Measurements from ENCODE around the gene ADCY10.
A peak's percentile ranks its signal among the peaks of the same experiment; 100 is the strongest.

The ADCY10 gene

GRCh38 chr1:167773516-167773915 is 140.4 kb downstream of the ADCY10 start:
- no peak for DNase-seq (ENCODE audit: low read depth in 1 of 2, low spot score in 1 of 2)
- TF ChIP-seq, protein P1, sequence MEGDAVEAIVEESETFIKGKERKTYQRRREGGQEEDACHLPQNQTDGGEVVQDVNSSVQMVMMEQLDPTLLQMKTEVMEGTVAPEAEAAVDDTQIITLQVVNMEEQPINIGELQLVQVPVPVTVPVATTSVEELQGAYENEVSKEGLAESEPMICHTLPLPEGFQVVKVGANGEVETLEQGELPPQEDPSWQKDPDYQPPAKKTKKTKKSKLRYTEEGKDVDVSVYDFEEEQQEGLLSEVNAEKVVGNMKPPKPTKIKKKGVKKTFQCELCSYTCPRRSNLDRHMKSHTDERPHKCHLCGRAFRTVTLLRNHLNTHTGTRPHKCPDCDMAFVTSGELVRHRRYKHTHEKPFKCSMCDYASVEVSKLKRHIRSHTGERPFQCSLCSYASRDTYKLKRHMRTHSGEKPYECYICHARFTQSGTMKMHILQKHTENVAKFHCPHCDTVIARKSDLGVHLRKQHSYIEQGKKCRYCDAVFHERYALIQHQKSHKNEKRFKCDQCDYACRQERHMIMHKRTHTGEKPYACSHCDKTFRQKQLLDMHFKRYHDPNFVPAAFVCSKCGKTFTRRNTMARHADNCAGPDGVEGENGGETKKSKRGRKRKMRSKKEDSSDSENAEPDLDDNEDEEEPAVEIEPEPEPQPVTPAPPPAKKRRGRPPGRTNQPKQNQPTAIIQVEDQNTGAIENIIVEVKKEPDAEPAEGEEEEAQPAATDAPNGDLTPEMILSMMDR (IDR thresholded peaks at IDR 0.05; ENCODE audit: insufficient read depth, low read length), result no peak
- TF ChIP-seq POLR2AphosphoS5 (IDR thresholded peaks at IDR 0.05; ENCODE audit: low read depth) (no peak), GABPA (IDR thresholded peaks at IDR 0.05; ENCODE audit: low read depth) (no peak), SPI1 (IDR thresholded peaks at IDR 0.05; ENCODE audit: borderline replicate concordance, low read depth) (no peak)
- TF ChIP-seq, protein P2, sequence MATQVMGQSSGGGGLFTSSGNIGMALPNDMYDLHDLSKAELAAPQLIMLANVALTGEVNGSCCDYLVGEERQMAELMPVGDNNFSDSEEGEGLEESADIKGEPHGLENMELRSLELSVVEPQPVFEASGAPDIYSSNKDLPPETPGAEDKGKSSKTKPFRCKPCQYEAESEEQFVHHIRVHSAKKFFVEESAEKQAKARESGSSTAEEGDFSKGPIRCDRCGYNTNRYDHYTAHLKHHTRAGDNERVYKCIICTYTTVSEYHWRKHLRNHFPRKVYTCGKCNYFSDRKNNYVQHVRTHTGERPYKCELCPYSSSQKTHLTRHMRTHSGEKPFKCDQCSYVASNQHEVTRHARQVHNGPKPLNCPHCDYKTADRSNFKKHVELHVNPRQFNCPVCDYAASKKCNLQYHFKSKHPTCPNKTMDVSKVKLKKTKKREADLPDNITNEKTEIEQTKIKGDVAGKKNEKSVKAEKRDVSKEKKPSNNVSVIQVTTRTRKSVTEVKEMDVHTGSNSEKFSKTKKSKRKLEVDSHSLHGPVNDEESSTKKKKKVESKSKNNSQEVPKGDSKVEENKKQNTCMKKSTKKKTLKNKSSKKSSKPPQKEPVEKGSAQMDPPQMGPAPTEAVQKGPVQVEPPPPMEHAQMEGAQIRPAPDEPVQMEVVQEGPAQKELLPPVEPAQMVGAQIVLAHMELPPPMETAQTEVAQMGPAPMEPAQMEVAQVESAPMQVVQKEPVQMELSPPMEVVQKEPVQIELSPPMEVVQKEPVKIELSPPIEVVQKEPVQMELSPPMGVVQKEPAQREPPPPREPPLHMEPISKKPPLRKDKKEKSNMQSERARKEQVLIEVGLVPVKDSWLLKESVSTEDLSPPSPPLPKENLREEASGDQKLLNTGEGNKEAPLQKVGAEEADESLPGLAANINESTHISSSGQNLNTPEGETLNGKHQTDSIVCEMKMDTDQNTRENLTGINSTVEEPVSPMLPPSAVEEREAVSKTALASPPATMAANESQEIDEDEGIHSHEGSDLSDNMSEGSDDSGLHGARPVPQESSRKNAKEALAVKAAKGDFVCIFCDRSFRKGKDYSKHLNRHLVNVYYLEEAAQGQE (IDR thresholded peaks at IDR 0.05; ENCODE audit: insufficient replicate concordance, low read depth), result no peak
- Histone ChIP-seq H3K4me3 (replicated peaks; ENCODE audit: insufficient read depth, low read length) (no peak overlapping the region), H3K27ac (replicated peaks) (peak overlapping the region; percentile 23; the same call in 1 of the 2 replicates), H3K27me3 (ENCODE audit: insufficient read depth, poor library complexity, severe bottlenecking) (no peaks in the 10 kb centered on the region)

DNA sequence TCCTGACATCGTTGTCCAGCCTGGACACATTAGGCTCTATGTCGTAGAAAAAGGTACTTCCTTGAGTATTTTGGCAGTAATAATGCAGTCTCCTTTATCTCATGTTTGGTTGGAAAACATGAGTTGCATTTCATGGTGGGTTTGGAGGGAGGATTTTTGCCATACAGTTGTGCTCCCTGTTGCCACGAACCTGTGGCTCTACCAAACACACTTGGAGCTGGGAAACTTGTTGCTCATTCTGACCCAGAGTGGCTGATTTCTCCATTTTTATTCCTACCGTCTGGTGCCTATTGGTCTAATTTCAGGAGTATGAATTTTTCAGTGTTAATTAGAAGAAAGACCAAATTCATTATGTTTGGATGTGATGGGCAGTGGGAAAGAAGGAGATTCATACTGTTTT is 141.5 kb downstream of the ADCY10 start:
- TF ChIP-seq SPI1 (IDR thresholded peaks at IDR 0.05; ENCODE audit: borderline replicate concordance, low read depth), result no peak
- TF ChIP-seq, protein P1 (IDR thresholded peaks at IDR 0.05; ENCODE audit: insufficient read depth, low read length), result no peak
- TF ChIP-seq POLR2AphosphoS5 (IDR thresholded peaks at IDR 0.05; ENCODE audit: low read depth), result no peak
- TF ChIP-seq GABPA (IDR thresholded peaks at IDR 0.05; ENCODE audit: low read depth), result no peak
- TF ChIP-seq, protein P2 (IDR thresholded peaks at IDR 0.05; ENCODE audit: insufficient replicate concordance, low read depth), result no peak
- H3K27ac ChIP-seq (replicated peaks), result no peak overlapping the region
- H3K27me3 ChIP-seq (ENCODE audit: insufficient read depth, poor library complexity, severe bottlenecking), result no peaks in the 10 kb centered on the region
- no peak overlapping the region for H3K4me3 ChIP-seq (replicated peaks; ENCODE audit: insufficient read depth, low read length)
- DNase-seq (ENCODE audit: low read depth in 1 of 2, low spot score in 1 of 2), result no peak

- Histone ChIP-seq H3K27me3 (ENCODE audit: insufficient read depth, poor library complexity, severe bottlenecking) (no peaks in the 10 kb centered on the region), H3K27ac (replicated peaks) (no peak overlapping the region), H3K4me3 (replicated peaks; ENCODE audit: insufficient read depth, low read length) (no peak overlapping the region)
- no peak for DNase-seq (ENCODE audit: low read depth in 1 of 2, low spot score in 1 of 2)
- TF ChIP-seq SPI1 (IDR thresholded peaks at IDR 0.05; ENCODE audit: borderline replicate concordance, low read depth) (no peak), POLR2AphosphoS5 (IDR thresholded peaks at IDR 0.05; ENCODE audit: low read depth) (no peak), GABPA (IDR thresholded peaks at IDR 0.05; ENCODE audit: low read depth) (no peak)
- TF ChIP-seq, protein P2 (IDR thresholded peaks at IDR 0.05; ENCODE audit: insufficient replicate concordance, low read depth), result no peak
- TF ChIP-seq, protein P1 (IDR thresholded peaks at IDR 0.05; ENCODE audit: insufficient read depth, low read length), result no peak
Measured at GRCh38 chr1:167770127-167770526, 143.8 kb downstream of the ADCY10 start.

Measured in HL-60 (cell line).